ENCODE data around the gene EGLN1.
"Not testable (repeated sequence)": the region's sequence is repeated elsewhere in the genome, so short reads cannot be mapped to it uniquely, and the experiment has no call there.

Gene EGLN1

DNA sequence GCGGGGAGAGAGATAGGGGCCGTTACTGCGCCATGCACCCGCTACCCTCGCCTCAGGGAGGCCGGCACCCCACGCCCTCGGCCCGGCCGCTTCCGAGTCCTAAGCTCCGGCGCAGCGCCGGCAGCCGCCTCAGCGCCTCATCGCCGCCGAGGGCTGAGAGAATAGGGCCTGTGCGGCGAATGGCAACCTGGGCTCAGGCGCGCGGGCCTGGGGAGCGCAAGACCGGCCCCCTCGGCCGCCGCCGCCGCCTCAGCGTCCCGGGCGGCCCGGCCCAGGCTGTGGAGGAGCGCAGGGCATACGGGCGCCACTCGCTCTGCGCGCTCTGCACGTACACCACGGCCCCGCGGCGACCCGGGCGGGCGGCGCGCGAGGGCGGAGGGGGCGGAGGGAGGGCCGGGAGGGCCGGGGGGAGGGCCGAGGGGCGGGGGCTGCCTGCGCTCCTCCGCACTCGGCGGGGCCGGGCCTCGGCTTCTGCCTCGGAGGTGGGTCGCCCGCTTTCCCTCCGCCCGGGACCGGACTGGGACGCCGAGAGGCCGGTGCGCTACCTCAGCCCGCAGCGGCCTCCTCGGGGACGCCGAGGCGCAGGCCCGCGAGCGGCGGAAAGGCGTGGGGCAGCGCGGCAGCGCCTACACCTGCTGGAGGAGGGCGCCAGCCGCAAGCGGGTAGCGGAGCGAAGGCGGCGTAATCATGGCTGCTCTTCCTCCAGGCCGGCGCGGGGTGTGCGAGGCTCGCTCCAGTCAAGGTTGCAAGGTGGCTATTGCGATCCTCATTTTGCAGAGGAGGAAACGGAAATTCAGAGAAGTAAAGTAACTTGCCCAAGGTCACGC is at the start of gene EGLN1:
Gene EGLN1 (minus strand): TSS at position 317 of the 827 bp plus-strand sequence. CDS start 399 bp downstream, outside the sequence.
- peak; percentile 62 to 75 for DNase-seq (ENCODE audit: extremely low read depth in 1 of 2, low read depth in 1 of 2)

GRCh38 chr1:231471500-231471899 is 49.4 kb upstream of the EGLN1 start:
- DNase-seq (ENCODE audit: extremely low read depth in 1 of 2, low read depth in 1 of 2), result not testable (repeated sequence)

GRCh38 chr1:231471027-231471426 is 48.9 kb upstream of the EGLN1 start:
- not testable (repeated sequence) for DNase-seq (ENCODE audit: extremely low read depth in 1 of 2, low read depth in 1 of 2)

- DNase-seq (ENCODE audit: extremely low read depth in 1 of 2, low read depth in 1 of 2), result no peak
Measured at GRCh38 chr1:231467986-231468385, 45.9 kb upstream of the EGLN1 start.

DNA sequence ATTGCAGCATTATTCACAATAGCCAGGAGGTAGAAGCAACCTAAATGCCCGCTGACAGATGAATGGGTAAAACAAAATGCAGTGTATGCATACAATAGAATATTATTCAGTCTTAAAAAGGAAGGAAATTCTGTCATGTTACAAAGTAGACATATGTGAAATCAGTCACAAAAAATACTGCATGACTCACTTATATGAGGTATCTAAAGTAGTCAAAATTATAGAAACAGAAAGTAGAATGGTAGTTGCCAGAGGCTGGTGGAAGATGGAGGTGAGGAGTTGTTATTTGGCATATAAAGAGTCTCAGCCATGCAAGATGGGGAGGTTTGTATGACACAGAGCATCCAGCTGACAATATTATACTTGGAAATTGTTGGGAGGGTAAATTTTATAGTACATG is 43.0 kb upstream of the EGLN1 start:
- DNase-seq (ENCODE audit: extremely low read depth in 1 of 2, low read depth in 1 of 2), result no peak

GRCh38 chr1:231463541-231463940 is 41.5 kb upstream of the EGLN1 start:
- no peak for DNase-seq (ENCODE audit: extremely low read depth in 1 of 2, low read depth in 1 of 2)

GRCh38 chr1:231460614-231461013 is 38.5 kb upstream of the EGLN1 start:
- DNase-seq (ENCODE audit: extremely low read depth in 1 of 2, low read depth in 1 of 2), result peak; percentile 10 to 45

DNA sequence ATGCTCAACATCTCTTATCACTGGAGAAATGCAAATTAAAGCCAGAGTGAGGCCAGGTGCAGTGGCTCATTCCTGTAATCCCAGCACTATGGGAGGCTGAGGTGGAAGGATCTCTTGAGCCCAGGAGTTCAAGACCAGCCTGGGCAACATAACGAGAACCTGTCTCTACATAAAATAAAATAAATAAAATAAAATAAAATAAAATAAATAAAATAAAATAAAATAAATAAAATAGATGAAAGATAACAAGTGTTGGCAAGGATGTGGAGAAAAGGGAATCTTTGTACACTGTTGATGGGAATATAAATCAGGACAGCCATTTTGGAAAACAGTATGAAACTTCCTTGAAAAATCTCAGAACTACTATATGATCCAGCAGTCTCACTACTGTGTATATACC is 37.4 kb upstream of the EGLN1 start:
- DNase-seq (ENCODE audit: extremely low read depth in 1 of 2, low read depth in 1 of 2), result not testable (repeated sequence)

- not testable (repeated sequence) for DNase-seq (ENCODE audit: extremely low read depth in 1 of 2, low read depth in 1 of 2)
Measured at GRCh38 chr1:231457956-231458355, 35.9 kb upstream of the EGLN1 start.

- not testable (repeated sequence) for DNase-seq (ENCODE audit: extremely low read depth in 1 of 2, low read depth in 1 of 2)
Measured at GRCh38 chr1:231454133-231454532, 32.0 kb upstream of the EGLN1 start.

GRCh38 chr1:231446138-231446537 is 24.1 kb upstream of the EGLN1 start:
- no peak for DNase-seq (ENCODE audit: extremely low read depth in 1 of 2, low read depth in 1 of 2)

GRCh38 chr1:231444059-231444458 is 22.0 kb upstream of the EGLN1 start:
- no peak for DNase-seq (ENCODE audit: extremely low read depth in 1 of 2, low read depth in 1 of 2)

- no peak for DNase-seq (ENCODE audit: extremely low read depth in 1 of 2, low read depth in 1 of 2)
Measured at GRCh38 chr1:231443363-231443762, 21.3 kb upstream of the EGLN1 start.

DNA sequence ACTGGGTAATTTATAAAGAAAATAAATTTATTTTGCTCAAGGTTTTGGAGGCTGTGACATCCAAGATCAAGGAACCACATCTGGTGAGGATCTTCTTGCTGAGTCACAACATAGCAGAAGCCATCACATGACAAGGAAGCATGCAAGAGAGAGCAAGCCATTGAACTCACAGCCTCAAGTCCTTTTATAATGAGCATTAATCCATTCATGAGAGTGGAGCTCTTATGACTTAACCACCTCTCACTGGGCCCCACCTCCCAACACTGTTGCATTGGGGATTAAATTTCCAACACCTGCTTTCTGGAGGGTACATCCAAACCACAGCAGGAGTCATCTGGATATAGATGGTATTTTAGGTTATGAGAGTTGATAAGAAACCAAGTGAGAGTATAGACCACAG is 20.6 kb upstream of the EGLN1 start:
- DNase-seq (ENCODE audit: extremely low read depth in 1 of 2, low read depth in 1 of 2), result no peak

DNA sequence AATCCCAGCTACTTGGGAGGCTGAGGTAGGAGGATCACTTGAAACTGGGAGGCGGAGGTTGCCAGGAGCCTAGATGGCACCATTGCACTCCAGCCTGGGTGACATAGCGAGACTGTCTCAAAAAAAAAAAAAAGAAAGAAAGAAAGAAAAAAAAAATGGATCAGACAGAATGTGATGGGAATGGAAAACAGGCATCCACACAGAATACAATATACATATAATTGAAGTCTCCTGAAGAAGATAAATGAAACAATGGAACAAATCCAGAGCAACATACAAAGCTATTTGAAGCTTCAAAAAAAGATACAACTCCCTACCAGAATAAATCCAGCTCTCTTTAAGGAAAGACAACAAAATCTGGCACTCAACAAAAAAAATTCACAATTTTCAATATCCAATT is 10.9 kb upstream of the EGLN1 start:
- no peak for DNase-seq (ENCODE audit: extremely low read depth in 1 of 2, low read depth in 1 of 2)

DNA sequence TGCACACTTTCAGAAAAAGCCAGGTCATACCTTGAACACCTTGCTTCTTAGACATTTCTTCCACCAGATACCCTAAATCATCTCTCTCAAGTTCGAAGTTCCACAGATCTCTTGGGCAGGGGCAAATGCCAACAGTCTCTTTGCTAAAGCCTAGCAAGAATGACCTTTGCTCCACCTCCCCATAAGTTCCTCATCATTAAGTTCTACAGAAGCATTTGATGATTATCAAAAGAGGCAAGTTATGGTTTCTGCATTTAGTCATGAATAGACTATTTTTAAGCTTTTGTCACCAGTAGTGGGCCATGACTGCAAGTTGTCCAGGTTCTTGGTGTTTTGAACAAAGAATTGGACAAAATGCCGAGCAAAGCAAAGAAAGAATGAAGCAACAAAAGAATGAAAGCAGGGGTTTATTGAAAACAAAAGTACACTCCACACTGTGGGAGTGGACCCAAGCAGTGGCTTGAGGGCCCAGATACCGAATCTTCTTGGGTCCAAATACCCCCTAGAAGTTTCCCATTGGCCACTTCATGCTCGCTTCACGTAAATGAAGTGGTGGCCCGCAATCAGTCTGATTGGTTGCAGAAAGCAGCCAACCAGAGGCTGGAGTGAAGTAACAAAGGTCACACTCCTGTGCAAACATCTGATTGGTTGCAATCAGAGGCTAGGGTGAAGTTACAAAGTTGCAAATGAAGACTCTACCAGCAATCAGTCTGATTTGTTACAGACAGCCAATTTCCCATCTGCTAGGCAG is 9.8 kb upstream of the EGLN1 start:
- no peak for DNase-seq (ENCODE audit: extremely low read depth in 1 of 2, low read depth in 1 of 2)

- DNase-seq (ENCODE audit: extremely low read depth in 1 of 2, low read depth in 1 of 2), result not testable (repeated sequence)
Measured at GRCh38 chr1:231430678-231431352, 8.7 kb upstream of the EGLN1 start.

- DNase-seq (ENCODE audit: extremely low read depth in 1 of 2, low read depth in 1 of 2), result no peak
Measured at GRCh38 chr1:231428377-231428776, 6.3 kb upstream of the EGLN1 start.

GRCh38 chr1:231424950-231425805 is 3.1 kb upstream of the EGLN1 start:
- DNase-seq (ENCODE audit: extremely low read depth in 1 of 2, low read depth in 1 of 2), result no peak

DNA sequence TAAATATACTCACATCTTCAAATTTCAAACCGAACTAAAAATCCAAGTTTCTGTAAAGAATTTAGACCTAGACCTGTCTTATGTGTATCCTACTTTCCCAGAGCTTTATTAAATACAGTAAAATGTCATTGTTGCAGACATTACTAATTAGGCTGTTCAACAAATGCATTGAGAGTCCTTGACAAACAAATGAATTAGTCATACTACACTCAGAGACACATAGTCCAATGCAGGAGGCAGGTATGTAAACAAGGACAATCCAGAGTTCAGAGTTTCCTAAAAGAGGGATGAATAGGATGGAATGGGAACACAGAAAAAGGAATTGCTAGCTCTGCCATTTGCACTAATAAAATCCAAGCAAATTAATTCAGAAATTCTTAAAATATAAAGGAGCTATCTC is 1.6 kb upstream of the EGLN1 start:
- no peak for DNase-seq (ENCODE audit: extremely low read depth in 1 of 2, low read depth in 1 of 2)
